ENCODE data around the gene ZNHIT6. TPM values are rescaled to one million over a fixed set of nuclear protein-coding genes. Genes with fewer than 3 reads are reported as not detected.
A peak's percentile ranks its signal among the peaks of the same experiment; 100 is the strongest.

Gene ZNHIT6
- total RNA-seq, 1 donor from 2014 or later, result 19.9 TPM

- no peak for DNase-seq (ENCODE audit: low read depth, low spot score)
- TF ChIP-seq CTCF (conservative IDR thresholded peaks at IDR 0.05), result no peak
- Mint-ChIP-seq H3K27ac (ENCODE audit: unreplicated experiment) (no peak overlapping the region), H3K27me3 (ENCODE audit: low read depth) (no peaks in the 10 kb centered on the region), H3K4me1 (peaks cover 10% of the 10 kb centered on the region), H3K4me3 (no peak overlapping the region), H3K9me3 (peaks cover 2% of the 10 kb centered on the region), H3K36me3 (ENCODE audit: low read depth) (no peaks in the 10 kb centered on the region)
Measured at GRCh38 chr1:85604298-85604997, 103.8 kb downstream of the ZNHIT6 start.

- Mint-ChIP-seq H3K4me3 (no peak overlapping the region), H3K27me3 (ENCODE audit: low read depth) (no peaks in the 10 kb centered on the region), H3K9me3 (peaks cover 2% of the 10 kb centered on the region), H3K4me1 (peaks cover 10% of the 10 kb centered on the region), H3K27ac (ENCODE audit: unreplicated experiment) (peak overlapping the region; percentile 92), H3K36me3 (ENCODE audit: low read depth) (no peaks in the 10 kb centered on the region)
- no peak for DNase-seq (ENCODE audit: low read depth, low spot score)
- TF ChIP-seq CTCF (conservative IDR thresholded peaks at IDR 0.05), result no peak
Measured at GRCh38 chr1:85603086-85603880, 105.0 kb downstream of the ZNHIT6 start.

GRCh38 chr1:85602571-85602970, 105.7 kb downstream of the ZNHIT6 start:
- H3K4me1 Mint-ChIP-seq, result peaks cover 9% of the 10 kb centered on the region
- H3K9me3 Mint-ChIP-seq, result peaks cover 2% of the 10 kb centered on the region
- no peak for DNase-seq (ENCODE audit: low read depth, low spot score)
- H3K4me3 Mint-ChIP-seq, result no peak overlapping the region
- no peaks in the 10 kb centered on the region for H3K36me3 Mint-ChIP-seq (ENCODE audit: low read depth)
- TF ChIP-seq CTCF (conservative IDR thresholded peaks at IDR 0.05), result no peak
- no peak overlapping the region for H3K27ac Mint-ChIP-seq (ENCODE audit: unreplicated experiment)
- H3K27me3 Mint-ChIP-seq (ENCODE audit: low read depth), result no peaks in the 10 kb centered on the region

GRCh38 chr1:85601901-85602300, 106.3 kb downstream of the ZNHIT6 start:
- TF ChIP-seq CTCF (conservative IDR thresholded peaks at IDR 0.05), result no peak
- Mint-ChIP-seq H3K27ac (ENCODE audit: unreplicated experiment) (no peak overlapping the region), H3K4me3 (no peak overlapping the region), H3K36me3 (ENCODE audit: low read depth) (no peaks in the 10 kb centered on the region), H3K9me3 (peaks cover 2% of the 10 kb centered on the region), H3K4me1 (peaks cover 2% of the 10 kb centered on the region), H3K27me3 (ENCODE audit: low read depth) (no peaks in the 10 kb centered on the region)
- no peak for DNase-seq (ENCODE audit: low read depth, low spot score)

- H3K4me3 Mint-ChIP-seq, result no peak overlapping the region
- no peaks in the 10 kb centered on the region for H3K4me1 Mint-ChIP-seq
- H3K36me3 Mint-ChIP-seq (ENCODE audit: low read depth), result no peaks in the 10 kb centered on the region
- TF ChIP-seq CTCF (conservative IDR thresholded peaks at IDR 0.05), result no peak
- no peak overlapping the region for H3K27ac Mint-ChIP-seq (ENCODE audit: unreplicated experiment)
- no peaks in the 10 kb centered on the region for H3K27me3 Mint-ChIP-seq (ENCODE audit: low read depth)
- no peak for DNase-seq (ENCODE audit: low read depth, low spot score)
- peaks cover 2% of the 10 kb centered on the region for H3K9me3 Mint-ChIP-seq
Measured at GRCh38 chr1:85599681-85600080, 108.6 kb downstream of the ZNHIT6 start.

Other genes with a start within 250 kb of the ZNHIT6 start
- gene DDAH1, start 243.3 kb downstream of the ZNHIT6 start, total RNA-seq, result 22.3 and 26.1 TPM in 2 replicates
- 12.3 and 13.5 TPM in 2 replicates for gene CCN1, start 127.7 kb downstream of the ZNHIT6 start, total RNA-seq

All from neural crest cell (in vitro differentiated cells).